Epithelial cell of esophagus (primary cell): ENCODE data around the gene ROBO1.

Experiments
- DNase-seq: peaks from one replicate; pipeline ENCODE4 v3.0.0; 2010; ENCODE audit warnings: low read depth
- H3K4me3 ChIP-seq: 2 replicates; pipeline ENCODE4 v1.5.1; 2011; ENCODE audit warnings: mild to moderate bottlenecking, low read length, control low read depth
- TF ChIP-seq, protein P1 (sequence below): IDR thresholded peaks from 2 replicates; pipeline ENCODE4 v1.5.1; 2011; ENCODE audit warnings: low read depth, mild to moderate bottlenecking, low read length, control low read depth, inconsistent platforms; ENCODE audit not compliant: insufficient read depth; ENCODE audit errors: missing control alignments

The ROBO1 gene

DNA sequence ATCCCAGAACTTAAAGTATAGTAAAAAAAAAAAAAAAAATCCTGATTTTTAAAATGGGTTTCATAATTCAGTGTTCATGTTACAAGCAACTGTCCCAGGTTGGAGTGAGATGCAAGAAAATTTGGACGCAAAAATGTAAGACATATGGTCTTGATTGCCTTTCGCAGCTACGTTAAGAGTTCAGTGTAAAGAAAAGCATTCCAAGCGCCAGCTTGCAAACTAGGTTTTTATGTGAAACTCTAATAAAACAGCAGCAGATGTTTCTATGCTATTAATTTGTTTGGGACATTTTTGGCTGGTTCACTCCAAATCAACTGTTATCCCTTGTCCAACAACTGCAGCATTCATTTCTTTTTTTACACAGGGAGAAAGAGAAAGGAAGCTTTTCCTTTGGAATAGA, 957.8 kb downstream of the ROBO1 start:
- H3K4me3 ChIP-seq: no peak overlapping the region
- TF ChIP-seq, protein P1, sequence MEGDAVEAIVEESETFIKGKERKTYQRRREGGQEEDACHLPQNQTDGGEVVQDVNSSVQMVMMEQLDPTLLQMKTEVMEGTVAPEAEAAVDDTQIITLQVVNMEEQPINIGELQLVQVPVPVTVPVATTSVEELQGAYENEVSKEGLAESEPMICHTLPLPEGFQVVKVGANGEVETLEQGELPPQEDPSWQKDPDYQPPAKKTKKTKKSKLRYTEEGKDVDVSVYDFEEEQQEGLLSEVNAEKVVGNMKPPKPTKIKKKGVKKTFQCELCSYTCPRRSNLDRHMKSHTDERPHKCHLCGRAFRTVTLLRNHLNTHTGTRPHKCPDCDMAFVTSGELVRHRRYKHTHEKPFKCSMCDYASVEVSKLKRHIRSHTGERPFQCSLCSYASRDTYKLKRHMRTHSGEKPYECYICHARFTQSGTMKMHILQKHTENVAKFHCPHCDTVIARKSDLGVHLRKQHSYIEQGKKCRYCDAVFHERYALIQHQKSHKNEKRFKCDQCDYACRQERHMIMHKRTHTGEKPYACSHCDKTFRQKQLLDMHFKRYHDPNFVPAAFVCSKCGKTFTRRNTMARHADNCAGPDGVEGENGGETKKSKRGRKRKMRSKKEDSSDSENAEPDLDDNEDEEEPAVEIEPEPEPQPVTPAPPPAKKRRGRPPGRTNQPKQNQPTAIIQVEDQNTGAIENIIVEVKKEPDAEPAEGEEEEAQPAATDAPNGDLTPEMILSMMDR: no peak
- no peak for DNase-seq

DNA sequence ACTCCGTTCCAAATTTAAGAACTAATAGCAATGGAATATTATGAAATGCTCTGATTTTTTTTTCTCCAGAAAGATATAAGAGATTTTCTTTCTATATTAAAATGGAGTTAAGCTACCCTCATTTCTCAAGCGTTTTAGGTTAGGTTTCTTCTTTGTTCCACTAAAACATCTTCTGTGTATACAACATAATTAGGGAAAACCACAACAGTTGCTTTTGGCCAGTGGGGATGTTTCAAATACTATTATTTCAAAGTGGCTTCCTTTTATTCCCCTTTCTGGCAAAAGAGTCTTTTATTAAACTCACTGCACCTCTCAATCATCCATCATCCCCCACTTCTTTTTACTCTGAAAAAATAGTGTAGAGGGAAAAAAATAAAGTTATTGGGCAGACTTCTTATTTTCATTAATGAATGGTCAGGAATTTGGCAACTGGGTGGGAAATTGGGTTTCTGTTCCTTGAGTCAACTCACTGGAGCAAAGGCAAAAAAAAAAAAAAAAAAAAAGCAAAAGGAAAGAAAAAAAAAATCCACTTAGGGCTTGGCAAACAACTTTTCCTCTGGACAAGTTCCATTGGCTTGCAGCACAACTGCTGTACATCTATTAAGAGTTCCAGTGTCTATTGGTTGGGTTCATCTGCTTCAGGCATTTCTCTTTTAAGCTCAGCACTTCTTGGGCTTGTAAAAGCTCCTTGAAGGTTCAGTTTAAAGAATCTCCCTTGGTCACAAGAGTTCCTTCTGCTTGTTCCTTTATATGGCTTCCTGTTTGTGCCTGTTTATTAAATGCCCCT, 963.4 kb downstream of the ROBO1 start:
- peak; percentile 14 for DNase-seq
- TF ChIP-seq, protein P1: no peak
- no peak overlapping the region for H3K4me3 ChIP-seq

DNA sequence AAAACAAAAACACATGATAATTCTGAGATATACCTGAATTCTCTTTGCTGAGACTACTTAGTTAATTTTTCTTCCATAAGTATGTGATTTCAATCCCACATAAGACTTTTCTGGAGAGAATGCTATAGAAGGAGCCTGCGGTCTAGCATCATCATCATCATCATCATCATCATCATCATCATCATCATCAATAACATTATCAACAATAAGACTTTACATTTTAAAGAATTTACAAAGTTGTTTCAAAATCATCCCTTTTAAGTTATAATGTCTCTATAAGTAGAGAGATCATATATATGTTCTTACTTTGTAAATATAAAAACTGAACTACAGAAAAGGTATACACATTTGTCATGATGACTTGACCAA, 965.3 kb downstream of the ROBO1 start:
- no peak overlapping the region for H3K4me3 ChIP-seq
- TF ChIP-seq, protein P1: no peak
- DNase-seq: no peak

DNA sequence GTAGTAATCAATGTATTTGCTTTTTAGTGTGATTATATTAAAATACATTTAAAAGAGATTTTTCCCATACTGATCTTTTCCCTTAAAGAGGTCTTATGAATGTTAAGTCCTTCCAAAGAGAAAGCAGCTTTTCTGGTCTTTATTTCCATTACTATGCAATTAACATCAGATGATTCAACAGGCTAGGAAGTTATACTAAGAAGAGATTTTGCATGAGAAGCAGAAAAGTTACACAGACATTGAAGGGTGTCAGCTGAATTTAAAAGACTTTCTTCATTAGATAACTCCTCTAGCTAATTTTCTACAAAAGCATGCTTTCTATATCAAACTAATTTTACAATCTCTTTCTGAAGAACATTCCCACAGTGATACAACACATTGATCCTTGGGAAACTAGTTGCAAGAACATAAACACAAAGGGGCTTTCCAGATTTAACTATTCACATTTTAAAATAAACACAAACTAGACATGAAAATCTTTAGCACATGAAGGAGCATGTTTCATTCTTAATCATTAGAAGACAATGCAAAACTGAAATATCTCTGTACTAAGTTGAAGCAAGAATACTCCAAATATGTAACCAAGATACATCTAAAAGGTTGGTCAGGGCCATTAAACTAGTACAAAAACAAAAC, 965.8 kb downstream of the ROBO1 start:
- TF ChIP-seq, protein P1: no peak
- peak; percentile 30 for DNase-seq
- no peak overlapping the region for H3K4me3 ChIP-seq

DNA sequence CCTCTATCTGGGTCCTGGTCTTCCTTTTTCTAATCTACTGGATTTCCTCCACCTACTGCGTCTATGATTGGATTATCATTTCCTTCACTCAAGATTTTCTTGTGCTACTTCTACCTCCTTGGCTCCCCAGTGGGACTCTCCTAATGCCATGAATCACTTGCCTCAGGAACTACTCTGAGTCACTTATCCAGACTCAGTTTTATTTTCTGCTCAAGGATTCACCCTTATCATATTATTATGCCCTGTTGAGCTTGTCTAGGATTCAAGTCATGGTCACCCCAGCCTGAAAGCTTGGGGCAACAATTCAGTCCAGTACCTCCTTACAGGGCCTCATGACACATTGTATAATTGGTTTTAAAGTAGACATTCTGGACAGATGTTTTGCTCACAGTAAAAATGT, 968.1 kb downstream of the ROBO1 start:
- peak; percentile 57 for DNase-seq
- H3K4me3 ChIP-seq: no peak overlapping the region
- TF ChIP-seq, protein P1: no peak

DNA sequence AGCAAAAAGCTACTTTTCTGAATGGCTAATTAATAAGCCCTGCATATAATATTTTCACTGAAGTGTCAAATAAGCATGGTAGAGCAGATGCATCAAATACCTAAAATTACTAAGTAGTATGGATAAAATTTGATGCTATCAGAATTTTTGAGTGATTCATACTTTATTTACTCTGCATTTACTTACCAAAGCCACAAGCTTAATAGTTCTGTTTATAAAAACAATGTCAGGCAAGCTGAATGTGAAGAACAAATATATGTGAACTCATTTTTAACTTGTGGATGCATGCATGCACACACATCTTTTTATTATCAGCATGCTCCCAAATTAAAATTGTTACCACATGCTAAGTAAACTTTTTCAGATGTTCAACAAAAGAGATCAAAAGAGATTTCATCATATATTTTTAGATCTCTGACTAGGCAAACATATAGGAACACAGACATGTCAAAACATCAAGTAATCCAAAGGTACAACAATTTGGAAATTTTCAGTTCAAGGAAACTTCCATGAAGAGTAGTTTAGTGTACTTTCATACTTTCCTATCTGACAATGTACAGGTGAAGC, 969.4 kb downstream of the ROBO1 start:
- H3K4me3 ChIP-seq: no peak overlapping the region
- peak; percentile 38 for DNase-seq
- TF ChIP-seq, protein P1: no peak
